Ishikawa (cell line): ENCODE results near the gene METTL24.

ENCODE experiments used
- CREB1 ChIP-seq: IDR thresholded peaks from 2 replicates; pipeline ENCODE4 v1.6.1; 2012; ENCODE audit warnings: low read depth
- EGR1 ChIP-seq: IDR thresholded peaks from 2 replicates; pipeline ENCODE4 v1.6.1; 2012
- EP300 ChIP-seq: IDR thresholded peaks from 2 replicates; pipeline ENCODE4 v1.6.1; 2012; ENCODE audit warnings: borderline replicate concordance
- MAX ChIP-seq: IDR thresholded peaks from 2 replicates; pipeline ENCODE4 v1.6.1; 2012
- RAD21 ChIP-seq: IDR thresholded peaks from 2 replicates; pipeline ENCODE4 v1.6.1; 2012; ENCODE audit warnings: low read depth
- REST ChIP-seq: IDR thresholded peaks from 2 replicates; pipeline ENCODE4 v1.6.1; 2012; ENCODE audit warnings: low read depth, mild to moderate bottlenecking
- TAF1 ChIP-seq: IDR thresholded peaks from 2 replicates; pipeline ENCODE4 v1.6.1; 2012; ENCODE audit warnings: low read depth, mild to moderate bottlenecking
- TCF12 ChIP-seq: IDR thresholded peaks from 2 replicates; pipeline ENCODE4 v1.6.1; 2012; ENCODE audit warnings: low read depth
- TEAD4 ChIP-seq: IDR thresholded peaks from 2 replicates; pipeline ENCODE4 v1.6.1; 2012
- USF1 ChIP-seq: IDR thresholded peaks from 2 replicates; pipeline ENCODE4 v1.6.1; 2012
- YY1 ChIP-seq: IDR thresholded peaks from 2 replicates; pipeline ENCODE4 v1.6.1; 2012; ENCODE audit warnings: low read depth
- ZBTB7A ChIP-seq: IDR thresholded peaks from 2 replicates; pipeline ENCODE4 v1.6.1; 2012; ENCODE audit warnings: low read depth

- no peak for TF ChIP-seq TAF1
- TF ChIP-seq EP300, result no peak
- TF ChIP-seq USF1, result no peak
- TF ChIP-seq MAX, result no peak
- TF ChIP-seq TEAD4, result no peak
- TF ChIP-seq REST, result no peak
- TF ChIP-seq EGR1, result no peak
- TF ChIP-seq TCF12, result no peak
- TF ChIP-seq CREB1, result no peak
- no peak for TF ChIP-seq RAD21
- TF ChIP-seq YY1, result no peak
- no peak for TF ChIP-seq ZBTB7A
Measured at GRCh38 chr6:110226261-110226660, 131.9 kb downstream of the METTL24 start.
